HG03457 (cell line): Measurements from ENCODE around the gene GINS2.

ENCODE experiments used
- ATAC-seq: cut with Tn5 transposase; IDR thresholded peaks from one replicate; pipeline ENCODE4 v1.9.1; 2021; ENCODE audit warnings: moderate number of reproducible peaks; ENCODE audit not compliant: unreplicated experiment

Gene GINS2

GRCh38 chr16:85690469-85691064 is 1.8 kb upstream of the GINS2 start:
- no peak for ATAC-seq

- no peak for ATAC-seq
These were observed 1.2 kb upstream of the GINS2 start for GRCh38 chr16:85689950-85690320.

GRCh38 chr16:85689285-85689949 is 663 bp upstream of the GINS2 start:
- ATAC-seq = no peak

- ATAC-seq = no peak
These were observed 893 bp downstream of the GINS2 start for GRCh38 chr16:85687651-85688471.

- no peak for ATAC-seq
These were observed 1.7 kb downstream of the GINS2 start for GRCh38 chr16:85686912-85687591.

- no peak for ATAC-seq
These were observed 3.5 kb downstream of the GINS2 start for GRCh38 chr16:85685251-85685650.

GRCh38 chr16:85683363-85683762 is 5.4 kb downstream of the GINS2 start:
- ATAC-seq = no peak

GRCh38 chr16:85682516-85682915 is 6.2 kb downstream of the GINS2 start:
- no peak for ATAC-seq

- no peak for ATAC-seq
These were observed 7.5 kb downstream of the GINS2 start for GRCh38 chr16:85681255-85681654.

- no peak for ATAC-seq
These were observed 8.3 kb downstream of the GINS2 start for GRCh38 chr16:85680352-85680944.

- no peak for ATAC-seq
These were observed 8.9 kb downstream of the GINS2 start for GRCh38 chr16:85679870-85680269.

- no peak for ATAC-seq
These were observed 9.9 kb downstream of the GINS2 start for GRCh38 chr16:85678821-85679220.

GRCh38 chr16:85678016-85678415 is 10.7 kb downstream of the GINS2 start:
- no peak for ATAC-seq

- ATAC-seq = no peak
These were observed 11.3 kb downstream of the GINS2 start for GRCh38 chr16:85677383-85677967.

- ATAC-seq = no peak
These were observed 12.3 kb downstream of the GINS2 start for GRCh38 chr16:85676466-85676865.

- no peak for ATAC-seq
These were observed 13.4 kb downstream of the GINS2 start for GRCh38 chr16:85675251-85675874.

GRCh38 chr16:85674828-85675227 is 13.9 kb downstream of the GINS2 start:
- no peak for ATAC-seq

GRCh38 chr16:85674418-85674755 is 14.4 kb downstream of the GINS2 start:
- ATAC-seq = no peak

- ATAC-seq = no peak
These were observed 15.0 kb downstream of the GINS2 start for GRCh38 chr16:85673529-85674417.
